Bronchial epithelial cell (primary cell): Measurements from ENCODE around the gene THOP1. TPM values are rescaled to one million over a fixed set of nuclear protein-coding genes. Genes with fewer than 3 reads are reported as not detected.

ENCODE experiments used
- DNase-seq: peaks from one replicate; pipeline ENCODE4 v3.0.0-alpha.2; 2010; ENCODE audit warnings: low read depth
- FAIRE-seq: peaks from 2 replicates; lab custom pipeline; 2011; peaks lifted over from hg19 to GRCh38; lab: Jason Lieb, UNC
- H3K27me3 ChIP-seq: 2 replicates; pipeline ENCODE4 v1.5.1; 2011; ENCODE audit warnings: low read length; ENCODE audit not compliant: control insufficient read depth, insufficient read depth
- H3K36me3 ChIP-seq: 2 replicates; pipeline ENCODE4 v1.5.1; 2011; ENCODE audit warnings: low read length; ENCODE audit not compliant: control insufficient read depth, insufficient read depth
- H3K4me3 ChIP-seq: 2 replicates; pipeline ENCODE4 v1.5.1; 2011; ENCODE audit warnings: mild to moderate bottlenecking, low read depth, low read length, control low read depth
- total RNA-seq: library from RNA; depleted of rRNA; stranded (reverse); fragments of >200 nt; gene quantifications from 2 replicates; pipeline ENCODE4 v1.2.1, GENCODE V29; 2014
- TF ChIP-seq, protein P1 (sequence below): IDR thresholded peaks from 2 replicates; pipeline ENCODE4 v1.5.1; 2011; ENCODE audit warnings: mild to moderate bottlenecking, moderate library complexity, low read length, control low read depth, inconsistent platforms; ENCODE audit not compliant: insufficient read depth, severe bottlenecking

The THOP1 gene
- total RNA-seq, 1 donor from 2014 or later, result 86.4 TPM

DNA sequence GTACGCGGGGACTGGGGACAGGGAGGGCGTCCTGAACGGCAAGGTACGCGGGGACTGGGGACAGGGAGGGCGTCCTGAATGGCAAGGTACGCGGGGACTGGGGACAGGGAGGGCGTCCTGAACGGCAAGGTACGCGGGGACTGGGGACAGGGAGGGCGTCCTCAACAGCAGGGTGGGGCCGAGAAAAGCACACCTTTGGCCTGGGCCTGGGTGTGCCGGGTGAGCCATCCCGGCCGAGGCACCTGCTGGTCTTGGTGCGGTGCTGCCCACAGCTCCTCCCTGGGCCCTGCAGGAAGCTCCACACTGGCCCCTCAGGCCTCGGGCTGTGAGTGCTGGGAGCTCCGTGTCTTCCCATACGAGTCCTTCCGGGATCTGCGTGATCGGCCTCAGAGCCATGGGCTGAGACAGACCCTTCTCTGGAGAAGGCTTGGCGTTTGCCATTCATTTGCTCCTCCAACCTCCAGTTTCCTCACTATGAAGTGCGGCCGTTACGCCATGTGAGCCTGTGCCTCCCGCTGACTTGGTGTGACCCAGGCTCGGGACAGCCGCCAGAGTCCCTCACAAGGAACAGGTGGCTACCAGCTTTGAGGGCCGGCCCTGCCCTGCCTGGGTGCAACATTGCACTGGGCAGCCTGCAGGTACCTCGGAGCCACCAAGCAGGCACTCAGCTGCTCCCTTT lies 26.6 kb downstream of the THOP1 start:
- TF ChIP-seq, protein P1, sequence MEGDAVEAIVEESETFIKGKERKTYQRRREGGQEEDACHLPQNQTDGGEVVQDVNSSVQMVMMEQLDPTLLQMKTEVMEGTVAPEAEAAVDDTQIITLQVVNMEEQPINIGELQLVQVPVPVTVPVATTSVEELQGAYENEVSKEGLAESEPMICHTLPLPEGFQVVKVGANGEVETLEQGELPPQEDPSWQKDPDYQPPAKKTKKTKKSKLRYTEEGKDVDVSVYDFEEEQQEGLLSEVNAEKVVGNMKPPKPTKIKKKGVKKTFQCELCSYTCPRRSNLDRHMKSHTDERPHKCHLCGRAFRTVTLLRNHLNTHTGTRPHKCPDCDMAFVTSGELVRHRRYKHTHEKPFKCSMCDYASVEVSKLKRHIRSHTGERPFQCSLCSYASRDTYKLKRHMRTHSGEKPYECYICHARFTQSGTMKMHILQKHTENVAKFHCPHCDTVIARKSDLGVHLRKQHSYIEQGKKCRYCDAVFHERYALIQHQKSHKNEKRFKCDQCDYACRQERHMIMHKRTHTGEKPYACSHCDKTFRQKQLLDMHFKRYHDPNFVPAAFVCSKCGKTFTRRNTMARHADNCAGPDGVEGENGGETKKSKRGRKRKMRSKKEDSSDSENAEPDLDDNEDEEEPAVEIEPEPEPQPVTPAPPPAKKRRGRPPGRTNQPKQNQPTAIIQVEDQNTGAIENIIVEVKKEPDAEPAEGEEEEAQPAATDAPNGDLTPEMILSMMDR, result no peak
- DNase-seq (no peak), FAIRE-seq (no peak)
- Histone ChIP-seq H3K36me3 (peaks cover 20% of the 10 kb centered on the region), H3K4me3 (no peak overlapping the region), H3K27me3 (no peaks in the 10 kb centered on the region)

DNA sequence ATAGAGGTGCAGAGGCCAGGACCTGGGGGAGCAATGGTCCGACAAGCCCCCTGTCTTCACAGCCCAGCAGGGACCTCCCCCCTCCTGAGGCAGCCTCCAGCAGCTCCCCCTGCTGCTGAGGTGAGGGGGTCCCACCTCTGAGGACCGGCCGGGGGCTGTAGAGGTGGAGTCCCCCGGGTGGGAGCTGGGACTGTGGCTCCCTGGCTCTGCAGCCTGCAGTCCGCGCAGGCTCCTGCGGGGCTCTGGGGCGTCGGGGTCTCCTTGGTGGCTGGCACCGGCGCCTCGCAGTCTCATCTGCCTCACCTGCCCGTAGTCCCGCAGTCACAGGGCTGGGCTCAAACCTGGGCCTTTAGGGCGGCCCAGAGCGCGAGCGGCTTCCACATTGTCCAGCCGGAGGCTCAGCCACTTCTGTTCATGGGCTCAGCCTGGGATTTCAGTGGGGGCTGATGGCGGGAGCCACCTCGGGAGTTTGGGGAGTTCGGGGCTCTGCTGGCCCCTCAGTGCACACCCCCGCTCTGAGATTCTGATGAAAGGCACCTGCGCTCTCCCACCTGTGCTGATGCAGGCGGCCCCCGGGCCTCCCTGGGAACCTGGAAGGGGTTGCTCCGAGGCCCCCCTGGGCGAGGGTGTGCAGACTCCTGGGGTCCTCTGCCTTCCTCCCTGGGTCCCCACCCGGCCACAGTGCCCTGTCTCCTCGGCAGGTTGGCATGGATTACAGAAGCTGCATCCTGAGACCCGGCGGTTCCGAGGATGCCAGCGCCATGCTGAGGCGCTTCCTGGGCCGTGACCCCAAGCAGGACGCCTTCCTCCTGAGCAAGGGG lies 27.3 kb downstream of the THOP1 start:
- no peak overlapping the region for H3K4me3 ChIP-seq
- TF ChIP-seq, protein P1, result no peak
- no peak for DNase-seq
- H3K36me3 ChIP-seq, result peaks cover 18% of the 10 kb centered on the region
- H3K27me3 ChIP-seq, result no peaks in the 10 kb centered on the region
- FAIRE-seq, result no peak

DNA sequence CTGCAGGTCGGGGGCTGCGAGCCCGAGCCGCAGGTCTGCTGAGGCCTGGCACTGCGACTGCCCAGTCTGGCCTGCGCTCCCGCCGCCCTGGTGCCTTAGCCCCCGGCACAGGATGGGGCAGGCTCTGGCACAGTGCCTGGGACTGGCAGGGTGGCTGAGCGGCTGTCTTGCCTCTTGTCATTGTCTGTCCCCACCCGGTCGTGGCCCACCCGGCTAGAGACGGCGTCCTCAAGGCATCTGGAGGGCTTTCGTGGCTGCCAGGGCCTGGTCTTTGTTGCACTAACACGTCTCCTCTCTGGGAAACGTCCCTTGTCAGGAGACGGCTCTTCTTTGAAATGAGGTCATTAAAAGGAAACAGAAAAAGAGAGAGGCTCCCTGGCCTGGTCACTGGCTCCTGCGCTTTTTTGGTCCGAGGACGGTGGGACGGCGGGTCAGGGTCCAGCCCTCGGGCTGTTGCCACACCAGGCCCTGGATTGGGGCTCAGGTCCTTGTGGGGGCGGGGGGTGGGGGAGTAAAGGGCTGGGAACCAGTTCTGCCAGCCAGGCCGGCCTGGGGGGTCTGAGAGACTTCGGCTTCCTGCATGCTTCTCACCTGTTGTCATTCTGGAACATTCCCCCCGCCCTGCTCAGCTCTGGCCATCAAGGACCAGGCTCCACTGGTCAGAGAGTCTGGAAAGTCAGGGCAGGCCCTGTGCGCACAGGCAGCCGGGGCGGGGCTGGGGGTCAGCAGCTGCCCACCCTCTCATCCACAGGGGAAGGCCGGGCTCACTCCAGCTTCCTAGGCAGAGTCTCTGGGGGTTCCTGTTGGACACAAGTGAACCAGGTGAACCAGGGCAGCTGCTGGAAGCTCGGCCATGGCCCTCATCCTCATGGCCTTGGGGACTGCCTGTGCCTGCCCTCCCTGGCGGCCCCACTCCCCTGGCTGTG lies 28.2 kb downstream of the THOP1 start:
- DNase-seq (no peak), FAIRE-seq (no peak)
- H3K4me3 ChIP-seq, result no peak overlapping the region
- no peaks in the 10 kb centered on the region for H3K27me3 ChIP-seq
- TF ChIP-seq, protein P1, result no peak
- H3K36me3 ChIP-seq, result peaks cover 16% of the 10 kb centered on the region

DNA sequence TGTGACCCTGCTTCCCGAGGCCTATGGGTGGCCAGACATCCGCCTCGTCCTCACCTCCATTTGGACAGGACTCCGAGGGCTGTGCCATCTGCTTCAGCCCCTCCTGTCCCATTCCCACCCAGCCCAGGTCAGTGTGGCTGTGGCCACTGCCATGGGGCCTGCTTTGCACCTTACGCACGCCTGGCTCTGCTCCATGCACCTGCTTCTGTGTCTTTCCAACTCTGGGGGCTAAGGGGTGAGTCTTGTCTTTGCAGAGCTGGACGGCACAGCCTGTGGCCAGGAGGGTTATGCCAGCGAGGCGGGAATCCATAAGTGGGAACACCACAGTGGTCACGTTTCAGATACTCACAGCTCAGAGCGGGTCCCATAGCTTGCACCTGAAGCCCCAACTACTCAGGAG lies 29.1 kb downstream of the THOP1 start:
- TF ChIP-seq, protein P1, result no peak
- Histone ChIP-seq H3K4me3 (no peak overlapping the region), H3K27me3 (no peaks in the 10 kb centered on the region), H3K36me3 (peaks cover 16% of the 10 kb centered on the region)
- DNase-seq, result no peak
- no peak for FAIRE-seq

DNA sequence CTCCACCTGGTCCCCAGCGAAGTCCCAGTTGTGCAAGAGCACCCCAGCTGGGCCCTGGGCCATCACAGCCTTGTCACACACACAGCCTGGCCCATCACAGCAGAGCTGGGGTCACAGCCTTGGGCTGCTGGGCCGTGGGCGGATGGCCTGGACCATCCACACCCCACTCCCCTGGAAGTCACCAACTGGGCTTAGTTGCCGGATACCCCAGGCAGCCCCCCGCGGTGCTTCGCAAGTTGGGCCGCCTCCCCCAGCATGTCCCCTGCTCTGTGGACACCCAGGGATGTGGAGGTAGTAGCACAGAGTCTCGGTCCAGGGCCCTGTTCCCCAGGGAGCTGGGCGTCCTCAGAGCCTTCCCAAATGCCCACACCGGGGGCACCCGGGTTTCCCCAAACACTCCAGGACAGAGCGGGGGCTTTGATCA lies 29.9 kb downstream of the THOP1 start:
- DNase-seq (no peak), FAIRE-seq (no peak)

More for the DNA sequence above, 29.9 kb downstream of the THOP1 start:
- Histone ChIP-seq H3K36me3 (peaks cover 13% of the 10 kb centered on the region), H3K27me3 (no peaks in the 10 kb centered on the region), H3K4me3 (no peak overlapping the region)
- TF ChIP-seq, protein P1, result no peak
